DMS 273 treated with DMSO at 0.1 percent for 48 hours (cell line): ENCODE results near the gene CEP131.

ENCODE experiments used
- DNase-seq: peaks from one replicate; lab custom pipeline; 2025; lab: John Stamatoyannopoulos, UW

The CEP131 gene

GRCh38 chr17:81222906-81223761, at the start of gene CEP131:
CEP131 (minus strand) TSS chr17:81222965; CDS start chr17:81220056, 2,909 bp downstream.
- DNase-seq: peak; percentile 91

GRCh38 chr17:81271226-81271625, 48.5 kb upstream of the CEP131 start:
- DNase-seq: no peak

- no peak for DNase-seq
These were observed 47.5 kb upstream of the CEP131 start for GRCh38 chr17:81270279-81270678.

GRCh38 chr17:81267390-81268067, 44.8 kb upstream of the CEP131 start:
- DNase-seq: no peak

GRCh38 chr17:81265576-81265975, 42.8 kb upstream of the CEP131 start:
- DNase-seq: no peak

GRCh38 chr17:81264640-81265039, 41.9 kb upstream of the CEP131 start:
- DNase-seq: no peak

GRCh38 chr17:81263371-81264181, 40.8 kb upstream of the CEP131 start:
- DNase-seq: no peak

- DNase-seq: no peak
These were observed 39.0 kb upstream of the CEP131 start for GRCh38 chr17:81261582-81262336.

GRCh38 chr17:81261096-81261495, 38.3 kb upstream of the CEP131 start:
- no peak for DNase-seq

GRCh38 chr17:81260641-81261040, 37.9 kb upstream of the CEP131 start:
- no peak for DNase-seq

- DNase-seq: no peak
These were observed 37.4 kb upstream of the CEP131 start for GRCh38 chr17:81260171-81260570.

GRCh38 chr17:81259058-81259605, 36.4 kb upstream of the CEP131 start:
- no peak for DNase-seq

GRCh38 chr17:81258292-81258691, 35.5 kb upstream of the CEP131 start:
- DNase-seq: no peak

GRCh38 chr17:81257533-81257932, 34.8 kb upstream of the CEP131 start:
- DNase-seq: no peak

GRCh38 chr17:81256616-81257015, 33.9 kb upstream of the CEP131 start:
- DNase-seq: no peak

- DNase-seq: peak; percentile 19
These were observed 32.4 kb upstream of the CEP131 start for GRCh38 chr17:81254955-81255717.

GRCh38 chr17:81253358-81254131, 30.8 kb upstream of the CEP131 start:
- no peak for DNase-seq

GRCh38 chr17:81252987-81253329, 30.2 kb upstream of the CEP131 start:
- DNase-seq: no peak

- peak; percentile 84 for DNase-seq
These were observed 29.7 kb upstream of the CEP131 start for GRCh38 chr17:81252326-81252986.
